ENCODE measurements around the gene ST8SIA3.
"Not testable (repeated sequence)": the region's sequence is repeated elsewhere in the genome, so short reads cannot be mapped to it uniquely, and the experiment has no call there.

Gene ST8SIA3

GRCh38 chr18:57364460-57364859, 12.1 kb downstream of the ST8SIA3 start:
- DNase-seq (ENCODE audit: low read depth in 2 of 2) = no peak

DNA sequence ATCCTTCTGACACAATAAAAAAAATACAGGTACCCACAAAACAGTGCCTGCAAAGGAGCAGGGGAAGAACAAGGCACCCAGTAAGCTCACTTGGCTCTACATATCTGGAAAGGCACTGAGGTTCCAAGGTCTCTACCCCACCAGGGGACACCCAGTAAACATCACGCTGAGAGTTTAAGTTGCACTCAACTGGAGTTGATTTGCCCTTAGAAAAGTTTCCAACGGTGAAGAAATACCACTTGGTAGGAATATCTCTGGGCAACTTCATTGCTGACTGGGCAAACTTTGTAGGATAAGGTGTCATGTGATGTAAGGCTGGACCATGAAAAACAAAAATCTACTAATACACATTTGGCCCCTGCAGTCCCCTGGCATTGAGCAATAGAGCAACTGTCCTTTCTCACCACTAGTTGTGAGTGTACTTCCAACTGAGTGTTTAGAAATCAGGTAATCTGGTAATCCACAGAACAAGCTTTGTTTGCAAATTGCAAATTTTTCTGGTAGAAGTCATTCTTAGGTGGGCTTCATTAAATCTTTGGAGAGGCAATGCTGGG, 14.2 kb downstream of the ST8SIA3 start:
- no peak for DNase-seq (ENCODE audit: low read depth in 2 of 2)

DNA sequence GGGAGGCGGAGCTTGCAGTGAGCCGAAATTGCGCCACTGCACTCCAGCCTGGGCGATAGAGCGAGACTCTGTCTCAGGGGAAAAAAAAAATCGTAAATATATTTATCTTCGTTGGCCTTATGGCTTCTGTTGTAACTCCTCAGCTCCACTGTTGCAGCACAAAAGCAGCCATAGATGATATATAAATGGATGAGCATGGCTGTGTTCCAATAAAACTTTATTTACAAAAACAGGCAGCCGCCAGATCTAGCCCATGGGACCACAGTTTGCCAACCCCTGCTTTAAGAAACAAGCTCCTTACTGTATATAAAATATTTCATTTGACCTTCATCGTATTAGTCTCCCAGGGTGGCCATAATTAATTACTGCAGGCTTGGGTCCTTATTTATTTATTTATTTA, 20.1 kb downstream of the ST8SIA3 start:
- no peak for DNase-seq (ENCODE audit: low read depth in 2 of 2)

DNA sequence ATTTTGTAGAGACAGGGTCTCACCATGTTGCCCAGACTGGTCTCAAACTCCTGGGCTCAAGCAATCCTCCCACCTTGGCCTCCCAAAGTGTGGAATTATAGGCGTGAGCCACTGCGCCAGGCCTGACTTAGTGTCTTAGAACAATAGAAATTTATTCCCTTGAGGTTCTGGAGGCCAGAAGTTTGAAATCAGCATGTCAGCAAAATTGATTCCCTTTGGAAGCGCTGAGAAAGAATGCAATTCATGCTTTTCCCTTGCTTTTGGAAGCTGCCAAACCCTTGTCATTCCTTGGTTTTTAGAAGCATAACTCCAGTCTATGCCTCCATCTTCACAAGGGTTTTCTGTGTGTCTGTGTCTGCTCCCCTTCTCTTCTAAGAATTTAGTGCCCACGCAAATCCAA, 20.7 kb downstream of the ST8SIA3 start:
- no peak for DNase-seq (ENCODE audit: low read depth in 2 of 2)

DNA sequence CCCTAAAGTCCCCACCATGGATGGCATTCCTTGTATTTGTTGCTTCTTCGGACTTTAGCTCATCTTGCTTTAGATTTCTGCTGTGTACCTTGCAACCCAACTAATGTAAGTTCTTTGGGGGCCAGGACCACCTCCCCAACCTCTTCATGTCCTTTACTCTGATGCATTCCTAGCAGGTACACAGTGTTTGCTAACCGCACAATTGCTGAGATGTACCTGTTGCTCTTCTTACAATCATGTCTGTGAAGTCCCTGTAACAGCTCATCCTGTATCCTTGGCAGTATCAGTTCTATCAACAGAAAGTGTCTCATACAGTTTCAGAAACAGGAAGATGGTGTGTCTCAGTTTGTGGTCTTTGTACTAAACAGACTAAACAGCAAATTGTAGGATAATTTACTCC, 24.1 kb downstream of the ST8SIA3 start:
- DNase-seq (ENCODE audit: low read depth in 2 of 2) = no peak

- no peak for DNase-seq (ENCODE audit: low read depth in 2 of 2)
Observed at GRCh38 chr18:57389271-57389670, 36.9 kb downstream of the ST8SIA3 start.

GRCh38 chr18:57390044-57390443, 37.7 kb downstream of the ST8SIA3 start:
- DNase-seq (ENCODE audit: low read depth in 2 of 2) = no peak

- not testable (repeated sequence) for DNase-seq (ENCODE audit: low read depth in 2 of 2)
Observed at GRCh38 chr18:57394749-57395148, 42.4 kb downstream of the ST8SIA3 start.

GRCh38 chr18:57396831-57397230, 44.5 kb downstream of the ST8SIA3 start:
- not testable (repeated sequence) for DNase-seq (ENCODE audit: low read depth in 2 of 2)

GRCh38 chr18:57397440-57398132, 45.2 kb downstream of the ST8SIA3 start:
- no peak for DNase-seq (ENCODE audit: low read depth in 2 of 2)

DNA sequence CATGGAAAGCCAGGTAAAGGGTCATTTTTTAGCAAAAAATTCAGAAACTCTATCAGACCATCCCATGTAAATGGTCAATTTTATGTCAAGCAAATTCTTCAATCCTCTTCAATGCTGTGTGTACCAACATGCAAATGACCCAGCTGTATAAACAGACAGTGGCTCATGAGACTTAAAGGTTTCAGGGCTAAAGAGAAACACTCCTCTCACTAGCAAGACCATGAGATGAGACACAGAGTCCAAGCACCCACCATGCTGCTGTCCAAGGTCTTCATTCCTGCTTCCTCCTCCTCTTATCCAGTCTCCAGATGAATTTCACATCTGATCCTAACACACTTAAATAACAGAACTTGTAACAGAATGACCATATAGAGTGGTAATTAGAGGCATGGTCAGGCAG, 52.0 kb downstream of the ST8SIA3 start:
- no peak for DNase-seq (ENCODE audit: low read depth in 2 of 2)

- no peak for DNase-seq (ENCODE audit: low read depth in 2 of 2)
Observed at GRCh38 chr18:57409650-57410049, 57.3 kb downstream of the ST8SIA3 start.

DNA sequence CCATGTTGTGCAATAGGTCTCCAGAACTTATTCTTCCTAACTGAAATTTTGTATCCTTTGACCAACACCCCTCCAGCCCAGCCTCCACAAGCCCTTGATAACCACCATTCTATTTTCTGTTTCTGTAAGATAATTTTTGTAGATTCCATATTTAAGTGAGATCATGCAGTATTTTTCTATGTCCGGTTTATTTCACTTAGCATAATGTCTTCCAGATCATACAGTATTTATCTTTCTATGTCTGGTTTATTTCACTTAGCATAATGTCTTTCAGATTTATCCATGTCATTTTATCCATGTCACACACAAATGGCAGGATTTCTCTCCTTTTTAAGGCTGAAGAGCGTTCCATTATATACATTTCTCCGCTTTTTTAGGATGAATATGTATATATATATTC, 58.4 kb downstream of the ST8SIA3 start:
- no peak for DNase-seq (ENCODE audit: low read depth in 2 of 2)

- no peak for DNase-seq (ENCODE audit: low read depth in 2 of 2)
Observed at GRCh38 chr18:57416542-57416941, 64.2 kb downstream of the ST8SIA3 start.
